ENCODE data around the gene CHD9. TPM values are rescaled to one million over a fixed set of nuclear protein-coding genes. Genes with fewer than 3 reads are reported as not detected.
"Not testable (repeated sequence)": the region's sequence is repeated elsewhere in the genome, so short reads cannot be mapped to it uniquely, and the experiment has no call there.

Gene CHD9
- total RNA-seq, 2 donors from 2014 or later, result 38.1 to 58.7 TPM

DNA sequence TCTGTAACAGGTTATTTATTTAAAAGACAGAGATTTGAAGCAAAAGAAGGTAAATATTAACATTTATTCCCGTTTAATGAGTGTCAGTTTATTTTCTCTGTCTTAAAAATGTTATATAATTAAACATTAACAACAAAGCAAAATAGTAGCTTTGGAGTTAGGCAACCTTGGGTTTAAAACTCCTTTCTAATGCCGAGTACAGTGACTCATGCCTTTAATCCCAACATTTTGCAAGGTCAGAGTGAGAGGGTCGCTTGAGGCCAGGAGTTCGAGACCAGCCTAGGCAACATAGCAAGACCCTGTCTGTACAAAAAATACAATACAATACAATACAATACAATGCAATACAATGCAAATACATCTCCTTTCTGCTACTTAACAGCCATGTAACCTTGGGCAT lies 128.7 kb downstream of the CHD9 start:
- intact Hi-C loops (cut with DNase I), result no loop called here
- Histone ChIP-seq H3K27ac (no peak overlapping the region), H3K4me3 (no peak overlapping the region), H3K36me3 (replicated peaks in 1 of 2; ENCODE audit: insufficient read depth in 1 of 2, low read depth in 2 of 2) (no peaks in the 10 kb centered on the region), H3K4me1 (peaks cover 7% of the 10 kb centered on the region), H3K27me3 (no peaks in the 10 kb centered on the region), H3K9me3 (peaks cover 0 to 9% (median 0%) of the 10 kb centered on the region in 3 donors)
- no peak for ATAC-seq
- WGBS, 2 donors, result 57 to 63% methylated on average over 4 of the region's 4 CpGs
- DNase-seq, result no peak
- TF ChIP-seq, protein P1, sequence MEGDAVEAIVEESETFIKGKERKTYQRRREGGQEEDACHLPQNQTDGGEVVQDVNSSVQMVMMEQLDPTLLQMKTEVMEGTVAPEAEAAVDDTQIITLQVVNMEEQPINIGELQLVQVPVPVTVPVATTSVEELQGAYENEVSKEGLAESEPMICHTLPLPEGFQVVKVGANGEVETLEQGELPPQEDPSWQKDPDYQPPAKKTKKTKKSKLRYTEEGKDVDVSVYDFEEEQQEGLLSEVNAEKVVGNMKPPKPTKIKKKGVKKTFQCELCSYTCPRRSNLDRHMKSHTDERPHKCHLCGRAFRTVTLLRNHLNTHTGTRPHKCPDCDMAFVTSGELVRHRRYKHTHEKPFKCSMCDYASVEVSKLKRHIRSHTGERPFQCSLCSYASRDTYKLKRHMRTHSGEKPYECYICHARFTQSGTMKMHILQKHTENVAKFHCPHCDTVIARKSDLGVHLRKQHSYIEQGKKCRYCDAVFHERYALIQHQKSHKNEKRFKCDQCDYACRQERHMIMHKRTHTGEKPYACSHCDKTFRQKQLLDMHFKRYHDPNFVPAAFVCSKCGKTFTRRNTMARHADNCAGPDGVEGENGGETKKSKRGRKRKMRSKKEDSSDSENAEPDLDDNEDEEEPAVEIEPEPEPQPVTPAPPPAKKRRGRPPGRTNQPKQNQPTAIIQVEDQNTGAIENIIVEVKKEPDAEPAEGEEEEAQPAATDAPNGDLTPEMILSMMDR (IDR thresholded peaks at IDR 0.05), result no peak
- TF ChIP-seq POLR2A (IDR thresholded peaks at IDR 0.05), result no peak

DNA sequence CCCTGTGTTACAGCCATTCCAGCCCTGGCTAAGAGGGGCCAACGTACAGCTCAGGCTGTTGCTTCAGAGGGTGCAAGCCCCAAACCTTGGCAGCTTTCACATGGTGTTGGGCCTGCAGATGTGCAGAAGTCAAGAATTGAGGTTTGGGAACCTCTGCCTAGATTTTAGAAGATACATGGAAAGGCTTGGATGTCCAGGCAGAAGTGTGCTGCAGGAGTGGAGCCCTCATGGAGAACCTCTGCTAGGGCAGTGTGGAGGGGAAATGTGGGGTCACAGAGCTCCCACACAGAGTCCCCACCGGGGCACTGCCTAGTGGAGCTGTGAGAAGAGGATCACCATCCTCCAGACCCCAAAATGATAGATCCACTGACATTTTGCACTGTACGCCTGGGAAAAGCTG lies 130.9 kb downstream of the CHD9 start:
- H3K27ac ChIP-seq; H3K9me3 ChIP-seq; H3K36me3 ChIP-seq (replicated peaks in 1 of 2; ENCODE audit: insufficient read depth in 1 of 2, low read depth in 2 of 2); H3K4me1 ChIP-seq; ATAC-seq; H3K4me3 ChIP-seq; intact Hi-C loops (cut with DNase I); DNase-seq; H3K27me3 ChIP-seq: not testable (repeated sequence)
- WGBS, 2 donors, result 72 to 96% methylated on average over 3 of the region's 3 CpGs

DNA sequence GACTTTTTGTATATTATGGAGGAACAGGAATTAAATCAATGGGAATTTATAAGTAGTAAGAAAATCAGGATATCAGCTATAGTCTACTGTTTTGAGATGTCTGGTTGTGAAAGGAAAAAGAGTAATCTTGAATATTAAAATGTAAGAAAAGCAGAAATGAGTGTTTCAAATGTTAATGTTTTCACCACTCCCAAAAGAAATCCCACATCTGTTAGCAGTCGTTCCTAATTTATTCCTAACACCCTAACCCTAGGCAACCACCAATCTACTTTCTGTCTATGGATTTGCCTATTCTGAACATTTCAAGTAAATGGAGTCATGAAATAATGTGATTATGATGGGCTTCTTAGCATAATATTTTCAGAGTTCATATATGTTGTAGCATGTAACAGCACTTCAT lies 133.0 kb downstream of the CHD9 start:
- H3K36me3 ChIP-seq (replicated peaks in 1 of 2; ENCODE audit: insufficient read depth in 1 of 2, low read depth in 2 of 2), result no peaks in the 10 kb centered on the region
- H3K27ac ChIP-seq, result no peak overlapping the region
- ATAC-seq, result no peak
- 89 to 100% methylated on average over 1 of the region's 1 CpG for WGBS, 2 donors
- H3K9me3 ChIP-seq, result peaks cover 0 to 9% (median 0%) of the 10 kb centered on the region in 3 donors
- H3K27me3 ChIP-seq, result no peaks in the 10 kb centered on the region
- H3K4me3 ChIP-seq, result no peak overlapping the region
- DNase-seq, result no peak
- intact Hi-C loops (cut with DNase I), result no loop called here
- TF ChIP-seq POLR2A (IDR thresholded peaks at IDR 0.05), result no peak
- TF ChIP-seq, protein P1 (IDR thresholded peaks at IDR 0.05), result no peak
- peaks cover 7% of the 10 kb centered on the region for H3K4me1 ChIP-seq

DNA sequence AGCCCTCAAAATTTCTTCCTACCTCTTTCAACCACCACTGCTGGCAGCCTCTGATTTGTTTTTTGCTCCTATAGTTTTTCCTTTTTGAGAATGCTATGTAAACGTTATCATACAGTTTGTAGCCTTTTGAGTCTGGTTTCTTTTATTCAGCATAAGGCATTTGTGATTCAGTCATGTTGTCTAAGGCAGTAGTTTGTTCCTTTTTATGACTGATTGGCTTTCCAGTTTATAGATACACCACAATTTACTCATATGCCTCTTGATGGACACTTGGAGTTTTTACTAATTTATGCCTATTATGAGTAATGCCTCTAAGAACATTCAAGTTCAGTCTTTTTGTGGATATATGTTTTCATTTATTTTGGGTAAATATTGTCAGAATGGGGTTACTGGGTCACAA lies 136.6 kb downstream of the CHD9 start:
- intact Hi-C loops (cut with DNase I), result no loop called here
- no peak overlapping the region for H3K4me3 ChIP-seq
- DNase-seq (no peak), ATAC-seq (no peak)
- no peak for TF ChIP-seq POLR2A (IDR thresholded peaks at IDR 0.05)
- TF ChIP-seq, protein P1 (IDR thresholded peaks at IDR 0.05), result no peak
- 60 to 71% methylated on average over 1 of the region's 1 CpG for WGBS, 2 donors
- no peaks in the 10 kb centered on the region for H3K36me3 ChIP-seq (replicated peaks in 1 of 2; ENCODE audit: insufficient read depth in 1 of 2, low read depth in 2 of 2)
- no peaks in the 10 kb centered on the region for H3K27me3 ChIP-seq
- no peak overlapping the region for H3K27ac ChIP-seq
- H3K4me1 ChIP-seq, result peaks cover 12% of the 10 kb centered on the region
- H3K9me3 ChIP-seq, result peaks cover 0 to under 1% (median 0%) of the 10 kb centered on the region in 3 donors

DNA sequence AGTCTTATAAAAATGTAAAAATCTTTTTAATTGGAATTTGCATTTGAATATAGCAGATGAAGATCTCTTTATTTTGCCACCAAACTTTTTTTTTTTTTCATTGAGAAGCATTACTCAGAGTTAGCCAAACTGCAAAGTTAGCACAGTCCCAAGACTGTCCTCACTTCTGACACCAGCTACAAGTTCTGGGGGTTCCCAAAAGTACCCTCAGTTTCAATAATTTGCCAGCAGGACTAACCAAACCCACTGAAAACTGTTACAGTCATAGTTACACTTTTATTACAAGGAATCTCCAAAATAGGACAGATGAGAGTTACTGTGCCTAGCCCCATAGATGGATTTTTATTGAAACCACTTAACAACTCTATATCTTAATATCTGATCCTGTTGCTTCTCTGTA lies 144.1 kb downstream of the CHD9 start:
- DNase-seq, result no peak
- ATAC-seq, result no peak
- Histone ChIP-seq H3K27me3 (no peaks in the 10 kb centered on the region), H3K4me3 (no peak overlapping the region), H3K36me3 (replicated peaks in 1 of 2; ENCODE audit: insufficient read depth in 1 of 2, low read depth in 2 of 2) (no peaks in the 10 kb centered on the region), H3K4me1 (peaks cover 22% of the 10 kb centered on the region), H3K27ac (no peak overlapping the region), H3K9me3 (no peaks in the 10 kb centered on the region)
- TF ChIP-seq, protein P1 (IDR thresholded peaks at IDR 0.05), result no peak
- TF ChIP-seq POLR2A (IDR thresholded peaks at IDR 0.05), result no peak
- intact Hi-C loops (cut with DNase I), result no loop called here
